Esophagus muscularis mucosa (tissue), 4 donors: Measurements from ENCODE around the gene ZBTB46. TPM values are rescaled to one million over a fixed set of nuclear protein-coding genes. Genes with fewer than 3 reads are reported as not detected.

Experiments
- DNase-seq: peaks from one replicate; pipeline ENCODE4 v3.0.0-alpha.2; 2017; ENCODE audit errors: extremely low spot score
- H3K27ac ChIP-seq, 4 donors: fragments of 200-600 bp; sonication (generic); replicated peaks in 1 of 4; 1 replicate in 3 of 4; 2 replicates in 1 of 4; pipeline ENCODE4 v1.5.1; 2016 to 2019; ENCODE audit warnings: mild to moderate bottlenecking in 1 of 4
- H3K27me3 ChIP-seq, 4 donors: fragments of 200-600 bp; sonication (generic); one replicate each; pipeline versions ENCODE4 v1.5.1 to v1.6.0; 2016 to 2019
- H3K36me3 ChIP-seq, 4 donors: fragments of 200-600 bp; sonication (generic); one replicate each; pipeline ENCODE4 v1.5.1; 2016 to 2019
- H3K4me1 ChIP-seq, 4 donors: fragments of 200-600 bp; sonication (generic); one replicate each; pipeline ENCODE4 v1.5.1; 2016 to 2019
- H3K4me3 ChIP-seq, 4 donors: fragments of 200-600 bp; sonication (generic); 1 replicate in 2 of 4; 2 replicates in 2 of 4; pipeline ENCODE4 v1.5.1; 2016 to 2019; ENCODE audit warnings: mild to moderate bottlenecking in 4 of 4, moderate library complexity in 1 of 4
- H3K9me3 ChIP-seq, 4 donors: fragments of 200-600 bp; sonication (generic); 1 replicate in 3 of 4; 2 replicates in 1 of 4; pipeline ENCODE4 v1.5.1; 2016 to 2019
- CTCF ChIP-seq, 3 experiments: fragments of 200-600 bp in 2 of 3; fragments of 450-650 bp in 1 of 3; sonication (generic) in 2 of 3; IDR thresholded peaks; one replicate each; pipeline ENCODE4 v1.5.1; 2017 to 2019; ENCODE audit warnings: antibody characterized with exemption in 3 of 3, mild to moderate bottlenecking in 2 of 3, moderate library complexity in 1 of 3
- EP300 ChIP-seq: sonication (generic); formaldehyde crosslinking; IDR thresholded peaks from one replicate; pipeline ENCODE4 v1.6.1; 2017; ENCODE audit warnings: antibody characterized with exemption
- POLR2A ChIP-seq: fragments of 450-650 bp; IDR thresholded peaks from one replicate; pipeline ENCODE4 v1.6.1; 2017; ENCODE audit warnings: antibody characterized with exemption, moderate library complexity, mild to moderate bottlenecking, low read depth
- POLR2AphosphoS5 ChIP-seq, 2 donors: sonication (generic); formaldehyde crosslinking; IDR thresholded peaks; one replicate each; pipeline ENCODE4 v1.6.1; 2017; ENCODE audit warnings: antibody characterized with exemption in 2 of 2
- WGBS: methylation state at CpG from one replicate; pipeline ENCODE4 v1.1.5; 2018; 5-methylcytosine and 5-hydroxymethylcytosine counted together
- intact Hi-C: fragments of 100-400 bp; cut with DNase I; formaldehyde crosslinking; loops from one replicate; pipeline ENCODE4 v1.15.1; 2023
- total RNA-seq, 4 donors: library from RNA; depleted of rRNA; stranded (reverse); fragments of >200 nt; gene quantifications; one replicate each; pipeline versions ENCODE4 v1.1.0 to v1.2.1, GENCODE V29; 2016

The ZBTB46 gene
- total RNA-seq, 4 donors from 2014 or later = 9.6 to 22.8 (median 13.8) TPM

- 82% methylated on average over 15 of the region's 15 CpGs for WGBS
- no peak for DNase-seq
- peaks cover 12 to 77% (median 51%) of the 10 kb centered on the region in 4 donors for H3K36me3 ChIP-seq
- H3K4me1 ChIP-seq = peaks cover 21 to 29% (median 25%) of the 10 kb centered on the region in 4 donors
- H3K9me3 ChIP-seq = no peaks in the 10 kb centered on the region
- intact Hi-C loops = no loop called here
- TF ChIP-seq EP300 (no peak), POLR2AphosphoS5 (IDR thresholded peaks at IDR 0.05) (no peak), CTCF (IDR thresholded peaks at IDR 0.05) (no peak), POLR2A (no peak)
- H3K4me3 ChIP-seq = no peak overlapping the region
- no peaks in the 10 kb centered on the region for H3K27me3 ChIP-seq
- no peak overlapping the region for H3K27ac ChIP-seq
Observed at GRCh38 chr20:63745424-63745805, 85.6 kb downstream of the ZBTB46 start.

- H3K4me1 ChIP-seq = peaks cover 21 to 31% (median 27%) of the 10 kb centered on the region in 4 donors
- H3K27ac ChIP-seq = no peak overlapping the region
- 85% methylated on average over 18 of the region's 25 CpGs for WGBS
- no peaks in the 10 kb centered on the region for H3K9me3 ChIP-seq
- no peaks in the 10 kb centered on the region for H3K27me3 ChIP-seq
- no peak for TF ChIP-seq EP300
- no peak for TF ChIP-seq POLR2A
- no peak for TF ChIP-seq POLR2AphosphoS5 (IDR thresholded peaks at IDR 0.05)
- no peak for TF ChIP-seq CTCF (IDR thresholded peaks at IDR 0.05)
- no peak overlapping the region for H3K4me3 ChIP-seq
- H3K36me3 ChIP-seq = peaks cover 12 to 71% (median 50%) of the 10 kb centered on the region in 4 donors
- DNase-seq = no peak
- intact Hi-C loops = no loop called here
Observed at GRCh38 chr20:63744574-63745423, 86.3 kb downstream of the ZBTB46 start.

- intact Hi-C loops = no loop called here
- H3K4me1 ChIP-seq = peaks cover 22 to 32% (median 29%) of the 10 kb centered on the region in 4 donors
- H3K27ac ChIP-seq = no peak overlapping the region
- no peaks in the 10 kb centered on the region for H3K27me3 ChIP-seq
- TF ChIP-seq POLR2AphosphoS5 (IDR thresholded peaks at IDR 0.05) = no peak
- TF ChIP-seq CTCF (IDR thresholded peaks at IDR 0.05) = no peak
- no peak for TF ChIP-seq EP300
- TF ChIP-seq POLR2A = no peak
- H3K9me3 ChIP-seq = no peaks in the 10 kb centered on the region
- no peak for DNase-seq
- WGBS = 58% methylated on average over 4 of the region's 4 CpGs
- H3K4me3 ChIP-seq = no peak overlapping the region
- peaks cover 12 to 67% (median 48%) of the 10 kb centered on the region in 4 donors for H3K36me3 ChIP-seq
Observed at GRCh38 chr20:63744158-63744557, 86.9 kb downstream of the ZBTB46 start.

- Histone ChIP-seq H3K27me3 (no peaks in the 10 kb centered on the region), H3K4me1 (peaks cover 30 to 40% (median 37%) of the 10 kb centered on the region in 4 donors), H3K4me3 (no peak overlapping the region), H3K36me3 (peaks cover 12 to 59% (median 48%) of the 10 kb centered on the region in 4 donors), H3K27ac (peak overlapping the region; percentile 89 to 99 (median 96)), H3K9me3 (no peaks in the 10 kb centered on the region)
- 87% methylated on average over 30 of the region's 31 CpGs for WGBS
- intact Hi-C loops = no loop called here
- no peak for DNase-seq
- TF ChIP-seq POLR2A = no peak
- no peak for TF ChIP-seq POLR2AphosphoS5 (IDR thresholded peaks at IDR 0.05)
- no peak for TF ChIP-seq CTCF (IDR thresholded peaks at IDR 0.05)
- TF ChIP-seq EP300 = no peak
Observed at GRCh38 chr20:63743210-63743970, 87.7 kb downstream of the ZBTB46 start.
